HFF-Myc (cell line): ENCODE results near the gene MYADML2.

Experiments
- DNase-seq: peaks from one replicate; pipeline ENCODE4 v3.0.0-alpha.2; 2011; ENCODE audit warnings: low read depth; ENCODE audit errors: extremely low read depth
- H3K4me3 ChIP-seq: replicated peaks from 2 replicates; pipeline ENCODE4 v1.5.1; 2011; ENCODE audit warnings: low read depth, mild to moderate bottlenecking, control low read depth, low read length
- CTCF ChIP-seq: IDR thresholded peaks from 2 replicates; pipeline ENCODE4 v1.5.1; 2012; ENCODE audit warnings: mild to moderate bottlenecking, low read depth, low read length, control low read depth; ENCODE audit errors: missing control alignments

The MYADML2 gene

GRCh38 chr17:81947189-81947588 lies at the start of gene MYADML2:
TSS of gene MYADML2 (minus strand) at chr17:81947233. CDS start at chr17:81941741, 5,492 bp downstream.
- TF ChIP-seq CTCF = no peak
- DNase-seq = no peak
- H3K4me3 ChIP-seq = no peak within 1 kb of the TSS

GRCh38 chr17:81996232-81996756 lies 49.3 kb upstream of the MYADML2 start:
- H3K4me3 ChIP-seq = no peak overlapping the region
- DNase-seq = no peak
- TF ChIP-seq CTCF = no peak

GRCh38 chr17:81995463-81996231 lies 48.6 kb upstream of the MYADML2 start:
- no peak overlapping the region for H3K4me3 ChIP-seq
- no peak for TF ChIP-seq CTCF
- DNase-seq = no peak

GRCh38 chr17:81994593-81995462 lies 47.8 kb upstream of the MYADML2 start:
- DNase-seq = no peak
- no peak for TF ChIP-seq CTCF

GRCh38 chr17:81993729-81994592 lies 46.9 kb upstream of the MYADML2 start:
- DNase-seq = no peak

More at GRCh38 chr17:81994593-81995462, 47.8 kb upstream of the MYADML2 start:
- H3K4me3 ChIP-seq = no peak overlapping the region

More at GRCh38 chr17:81993729-81994592, 46.9 kb upstream of the MYADML2 start:
- H3K4me3 ChIP-seq = no peak overlapping the region
- no peak for TF ChIP-seq CTCF
